Measurements from ENCODE around the gene SLK. TPM values are rescaled to one million over a fixed set of nuclear protein-coding genes. Genes with fewer than 3 reads are reported as not detected.

SLK gene
- total RNA-seq, 2 experiments from 2014 or later = 32.7 to 36.3 TPM

DNA sequence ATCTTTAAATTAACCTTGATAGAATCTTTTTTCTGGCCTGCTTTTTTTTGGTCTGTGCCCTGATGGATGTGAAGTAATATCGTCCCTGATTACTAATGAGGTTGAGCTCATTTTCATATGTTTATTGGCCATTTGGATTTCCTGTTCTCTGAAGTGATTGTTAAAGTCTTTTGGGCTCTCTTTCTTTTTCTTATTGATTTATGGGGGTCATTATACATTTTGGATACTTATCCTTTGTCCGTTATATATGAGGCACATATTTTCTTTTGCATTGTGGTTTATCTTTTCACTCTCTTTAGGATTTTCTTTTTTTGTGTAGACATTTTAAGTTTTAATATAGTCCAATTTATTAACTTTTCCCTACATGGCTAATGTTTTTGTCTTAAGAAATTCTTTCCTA is 12.6 kb downstream of the SLK start:
- ChIA-PET CTCF (no interaction called here), POLR2A (interaction anchor here (1.4 kb wide), 1 partner anchor 12 kb away, joined by 3 read pairs; no protein-coding TSS in a partner anchor)
- no peak overlapping the region for H3K27ac Mint-ChIP-seq

DNA sequence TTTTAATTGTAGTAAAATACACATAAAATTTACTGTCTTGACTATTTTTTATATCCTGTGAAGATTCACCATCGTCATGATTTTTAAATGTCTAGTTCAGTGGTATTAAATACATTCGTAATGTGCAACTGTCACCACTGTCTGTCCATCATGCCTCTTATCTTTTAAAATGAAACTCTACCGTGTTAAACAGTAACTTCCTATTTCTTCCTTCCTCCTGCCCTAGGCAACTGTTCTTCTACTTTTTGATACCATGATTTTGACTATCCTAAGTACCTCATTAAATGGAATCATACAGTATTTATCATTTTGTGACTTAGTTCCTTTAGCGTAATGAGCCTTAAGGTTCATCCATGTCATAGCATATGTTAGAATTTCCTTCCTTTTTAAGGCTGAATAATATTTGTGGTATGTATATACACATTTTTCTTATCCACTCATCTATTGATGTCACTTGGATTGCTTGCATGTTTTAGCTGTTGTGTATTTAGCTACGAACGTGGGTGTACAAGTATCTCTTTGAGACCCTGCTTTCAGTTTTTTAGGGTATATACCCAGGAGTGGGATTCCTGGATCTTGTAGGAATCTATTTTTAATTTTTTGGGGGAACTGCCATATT is 13.5 kb downstream of the SLK start:
- no peak overlapping the region for H3K27ac Mint-ChIP-seq
- no peaks in the 10 kb centered on the region for H3K9me3 Mint-ChIP-seq
- ChIA-PET CTCF (no interaction called here), POLR2A (interaction anchor here (1.0 kb wide), 1 partner anchor 11 kb away, joined by 4 read pairs; no protein-coding TSS in a partner anchor)
- H3K27me3 Mint-ChIP-seq = no peaks in the 10 kb centered on the region
- peaks cover 14% of the 10 kb centered on the region for H3K36me3 Mint-ChIP-seq (ENCODE audit: low read depth)
- H3K4me1 Mint-ChIP-seq = peaks cover 52% of the 10 kb centered on the region
- H3K4me3 Mint-ChIP-seq = no peak overlapping the region
- no peak for DNase-seq

More for the DNA sequence above, 12.6 kb downstream of the SLK start:
- no peaks in the 10 kb centered on the region for H3K9me3 Mint-ChIP-seq
- H3K4me1 Mint-ChIP-seq = peaks cover 51% of the 10 kb centered on the region
- no peak for DNase-seq
- H3K36me3 Mint-ChIP-seq (ENCODE audit: low read depth) = peaks cover 18% of the 10 kb centered on the region
- no peak overlapping the region for H3K4me3 Mint-ChIP-seq
- no peaks in the 10 kb centered on the region for H3K27me3 Mint-ChIP-seq

DNA sequence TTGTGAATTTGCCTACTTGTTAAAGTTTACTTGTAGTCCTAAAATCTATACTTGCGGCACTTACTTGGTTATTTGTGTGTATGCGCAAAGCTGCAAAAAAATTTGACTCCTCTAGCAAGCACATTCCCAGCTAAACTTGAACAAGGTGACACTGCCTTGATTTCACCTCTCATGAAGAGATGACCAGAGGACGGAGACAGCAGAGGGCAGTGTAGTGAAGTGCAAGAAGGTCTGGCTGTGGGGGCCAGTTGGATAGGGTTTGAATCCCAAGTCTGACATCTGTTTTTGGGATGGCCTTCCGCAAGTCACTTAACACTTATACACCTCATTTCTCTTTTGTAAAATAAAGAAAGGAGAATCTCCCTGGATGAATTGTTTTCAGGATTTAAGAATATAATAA is 15.7 kb downstream of the SLK start:
- Mint-ChIP-seq H3K36me3 (ENCODE audit: low read depth) (peaks cover 13% of the 10 kb centered on the region), H3K4me3 (peak overlapping the region; percentile 12), H3K4me1 (peaks cover 54% of the 10 kb centered on the region), H3K9me3 (no peaks in the 10 kb centered on the region), H3K27ac (peak overlapping the region; percentile 74), H3K27me3 (no peaks in the 10 kb centered on the region)
- ChIA-PET CTCF (interaction anchor here (0.8 to 1.8 kb wide), 6 partner anchors 9 to 141 kb away, joined by 3 to 6 read pairs (median 4); no protein-coding TSS in a partner anchor), POLR2A (interaction anchor here (0.7 to 2.9 kb wide), 9 partner anchors 13 to 140 kb away, joined by 3 to 19 read pairs (median 5); partner anchors contain the start of genes SFR1 and SLK)
- DNase-seq = no peak

DNA sequence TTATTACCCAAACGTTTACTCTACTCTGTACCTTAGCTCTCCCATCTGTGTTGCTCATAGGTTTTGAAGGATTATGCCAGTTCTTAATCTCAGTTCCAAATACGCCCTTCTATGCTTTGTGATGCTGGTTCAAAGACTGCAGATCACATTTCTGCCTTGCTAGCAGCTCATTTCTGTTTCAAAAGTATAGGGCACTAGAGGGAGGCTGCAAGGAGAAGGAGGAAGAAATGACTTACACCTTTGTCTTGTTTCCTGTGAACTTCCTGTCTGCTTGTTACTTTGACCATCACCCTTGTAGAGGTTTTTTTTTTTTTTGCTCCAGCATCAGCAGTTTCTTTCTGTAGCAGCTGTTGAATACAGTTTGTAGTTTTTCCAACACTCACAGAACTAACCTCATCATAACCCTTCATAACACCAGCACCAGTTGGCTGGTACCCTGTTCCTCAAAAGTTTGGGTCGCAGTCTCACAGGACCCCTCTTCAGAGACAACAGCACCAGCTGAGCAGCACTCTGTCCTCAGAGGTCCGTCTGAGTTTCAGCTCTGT is 16.5 kb downstream of the SLK start:
- H3K36me3 Mint-ChIP-seq (ENCODE audit: low read depth) = peaks cover 13% of the 10 kb centered on the region
- ChIA-PET CTCF (interaction anchor here (0.6 to 1.8 kb wide), 10 partner anchors 8 to 140 kb away, joined by 3 to 6 read pairs (median 4); partner anchors contain the start of gene SFR1), POLR2A (interaction anchor here (0.7 to 2.9 kb wide), 14 partner anchors 12 to 291 kb away, joined by 3 to 19 read pairs (median 4); partner anchors contain the start of genes SFR1 and SLK)

DNA sequence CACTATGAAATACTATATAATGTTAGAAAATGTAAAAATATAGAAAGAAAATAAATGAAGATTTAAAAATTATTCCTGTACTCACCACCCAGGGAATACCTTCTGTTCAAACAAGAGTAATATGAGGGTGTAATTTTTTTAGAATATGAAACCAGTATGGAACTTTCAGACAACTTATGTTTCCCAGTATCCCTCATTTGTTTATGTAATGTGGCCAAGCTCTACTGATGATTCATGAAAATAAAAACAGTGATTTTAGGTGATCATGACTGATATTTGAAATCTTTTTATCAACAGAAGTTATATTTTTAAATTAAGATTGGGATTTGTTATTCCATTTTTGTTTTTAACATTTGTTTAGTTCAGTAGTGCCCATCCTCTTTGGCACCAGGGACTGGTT is 18.8 kb downstream of the SLK start:
- H3K4me1 Mint-ChIP-seq = peaks cover 55% of the 10 kb centered on the region
- ChIA-PET POLR2A (no interaction called here), CTCF (interaction anchor here (1.2 to 1.5 kb wide), 3 partner anchors 20 to 100 kb away, joined by 3 to 4 read pairs (median 4); no protein-coding TSS in a partner anchor)
- DNase-seq = no peak
- no peak overlapping the region for H3K4me3 Mint-ChIP-seq
- H3K9me3 Mint-ChIP-seq = no peaks in the 10 kb centered on the region
- H3K27ac Mint-ChIP-seq = no peak overlapping the region
- H3K36me3 Mint-ChIP-seq (ENCODE audit: low read depth) = peaks cover 13% of the 10 kb centered on the region
- H3K27me3 Mint-ChIP-seq = no peaks in the 10 kb centered on the region

More for the DNA sequence above, 16.5 kb downstream of the SLK start:
- H3K27ac Mint-ChIP-seq = peak overlapping the region; percentile 74
- no peaks in the 10 kb centered on the region for H3K9me3 Mint-ChIP-seq
- H3K4me1 Mint-ChIP-seq = peaks cover 54% of the 10 kb centered on the region
- peak overlapping the region; percentile 51 for H3K4me3 Mint-ChIP-seq
- H3K27me3 Mint-ChIP-seq = no peaks in the 10 kb centered on the region
- DNase-seq = peak; percentile 22

DNA sequence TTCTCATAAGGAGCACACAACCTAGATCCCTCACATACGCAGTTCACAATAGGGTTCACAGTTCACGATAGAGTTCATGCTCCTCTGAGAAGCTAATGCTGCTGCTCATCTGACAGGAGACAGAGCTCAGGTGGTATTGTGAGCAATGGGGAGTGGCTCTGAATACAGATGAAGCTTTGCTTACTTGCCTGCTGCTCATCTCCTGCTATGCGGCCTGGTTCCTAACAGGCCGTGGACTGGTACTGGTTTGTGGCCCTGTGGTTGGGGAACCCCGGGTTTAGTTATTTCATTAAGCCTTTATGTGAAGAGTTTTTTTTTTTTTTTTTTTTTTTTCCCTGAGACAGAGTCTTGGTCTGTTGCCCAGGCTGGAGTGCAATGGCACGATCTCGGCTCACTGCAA is 19.4 kb downstream of the SLK start:
- no peaks in the 10 kb centered on the region for H3K27me3 Mint-ChIP-seq
- ChIA-PET CTCF (interaction anchor here (1.2 to 1.5 kb wide), 3 partner anchors 20 to 100 kb away, joined by 3 to 4 read pairs (median 4); no protein-coding TSS in a partner anchor), POLR2A (no interaction called here)

DNA sequence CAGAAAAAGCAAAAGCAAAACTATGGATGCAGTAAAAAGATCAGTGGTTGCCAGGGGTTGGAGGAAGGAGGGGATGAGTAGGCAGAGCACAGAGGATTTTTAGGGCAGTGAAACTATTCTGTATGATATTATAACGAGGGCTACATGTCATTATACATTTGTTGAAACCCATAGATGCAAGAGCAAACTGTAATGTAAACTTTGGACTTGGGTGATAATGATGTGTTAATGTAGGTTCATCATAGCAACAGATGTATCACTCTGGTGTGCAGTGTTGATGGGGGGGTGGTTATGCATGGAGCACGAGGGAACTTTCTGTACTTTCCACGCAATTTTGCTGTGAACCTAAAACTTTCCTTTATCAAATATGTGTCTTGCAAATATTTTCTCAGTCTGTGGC is 23.2 kb downstream of the SLK start:
- DNase-seq = no peak
- H3K27ac Mint-ChIP-seq = no peak overlapping the region
- H3K4me1 Mint-ChIP-seq = peaks cover 26% of the 10 kb centered on the region
- H3K9me3 Mint-ChIP-seq = no peaks in the 10 kb centered on the region
- H3K36me3 Mint-ChIP-seq (ENCODE audit: low read depth) = peaks cover 19% of the 10 kb centered on the region
- POLR2A ChIA-PET = no interaction called here
- no peak overlapping the region for H3K4me3 Mint-ChIP-seq
- CTCF ChIA-PET = interaction anchor here (1.4 kb wide), 1 partner anchor 102 kb away, joined by 4 read pairs; no protein-coding TSS in a partner anchor
- H3K27me3 Mint-ChIP-seq = no peaks in the 10 kb centered on the region

More for the DNA sequence above, 19.4 kb downstream of the SLK start:
- H3K4me1 Mint-ChIP-seq = peaks cover 51% of the 10 kb centered on the region
- H3K9me3 Mint-ChIP-seq = no peaks in the 10 kb centered on the region
- no peak overlapping the region for H3K4me3 Mint-ChIP-seq
- no peak overlapping the region for H3K27ac Mint-ChIP-seq
- H3K36me3 Mint-ChIP-seq (ENCODE audit: low read depth) = peaks cover 12% of the 10 kb centered on the region
- DNase-seq = no peak

DNA sequence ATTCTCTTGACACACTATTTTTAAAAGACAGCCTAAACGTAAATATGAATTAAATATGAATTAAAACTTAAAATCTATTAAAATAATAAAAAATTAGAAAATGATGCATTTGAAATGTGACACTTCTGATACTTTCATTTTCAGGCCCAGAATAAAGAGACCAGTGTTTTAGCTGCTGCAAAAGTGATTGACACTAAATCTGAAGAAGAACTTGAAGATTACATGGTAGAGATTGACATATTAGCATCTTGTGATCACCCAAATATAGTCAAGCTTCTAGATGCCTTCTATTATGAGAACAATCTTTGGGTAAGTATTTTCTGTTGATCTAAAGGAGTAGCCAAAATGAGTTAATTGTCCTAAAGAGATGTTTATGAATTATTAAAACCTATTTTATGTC is 23.6 kb downstream of the SLK start:
- H3K27me3 Mint-ChIP-seq = no peaks in the 10 kb centered on the region
- peaks cover 25% of the 10 kb centered on the region for H3K4me1 Mint-ChIP-seq
- H3K36me3 Mint-ChIP-seq (ENCODE audit: low read depth) = peaks cover 19% of the 10 kb centered on the region
- H3K27ac Mint-ChIP-seq = no peak overlapping the region
- ChIA-PET POLR2A (no interaction called here), CTCF (interaction anchor here (1.4 kb wide), 1 partner anchor 103 kb away, joined by 4 read pairs; no protein-coding TSS in a partner anchor)
- no peak overlapping the region for H3K4me3 Mint-ChIP-seq
- H3K9me3 Mint-ChIP-seq = no peaks in the 10 kb centered on the region
- DNase-seq = no peak

DNA sequence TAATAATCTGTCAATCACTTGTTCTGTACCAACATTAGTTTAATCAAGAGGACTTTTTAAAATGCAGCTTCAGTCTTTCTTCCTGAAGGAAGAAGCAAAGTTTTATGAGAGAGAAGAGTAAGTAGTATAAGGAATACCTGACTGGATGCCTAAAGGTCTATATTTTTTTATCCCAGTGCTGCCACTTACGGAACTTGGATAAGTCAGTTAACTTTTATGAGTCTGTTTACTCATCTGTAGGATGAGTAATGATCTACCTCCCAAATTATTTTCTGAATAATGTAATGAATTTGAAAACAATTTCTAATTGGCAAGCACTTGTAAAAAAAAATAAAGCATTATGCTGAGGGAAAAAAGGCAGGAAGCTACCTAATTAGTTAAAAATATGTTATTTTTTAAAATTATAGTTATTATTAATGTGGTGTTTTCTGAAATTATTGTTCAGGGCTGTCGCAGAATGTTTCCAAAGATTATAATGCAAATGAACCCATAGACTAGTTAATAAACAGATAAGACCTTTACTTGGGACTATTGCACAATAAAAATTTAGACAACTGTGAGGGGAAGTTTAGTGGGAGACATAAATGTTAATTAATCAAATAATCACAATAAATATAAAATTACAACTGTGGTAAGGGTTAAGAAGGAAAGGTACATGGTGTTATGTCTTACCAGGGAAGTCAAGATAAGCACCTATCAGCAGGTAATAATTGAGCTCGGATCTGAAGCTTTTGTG is 24.6 kb downstream of the SLK start:
- CTCF ChIA-PET = interaction anchor here (0.9 kb wide), 1 partner anchor 8 kb away, joined by 3 read pairs; no protein-coding TSS in a partner anchor
- POLR2A ChIA-PET = no interaction called here
- no peak for DNase-seq
- no peak overlapping the region for H3K27ac Mint-ChIP-seq
- no peaks in the 10 kb centered on the region for H3K27me3 Mint-ChIP-seq
- H3K4me3 Mint-ChIP-seq = no peak overlapping the region
- H3K4me1 Mint-ChIP-seq = peaks cover 24% of the 10 kb centered on the region
- no peaks in the 10 kb centered on the region for H3K9me3 Mint-ChIP-seq
- peaks cover 24% of the 10 kb centered on the region for H3K36me3 Mint-ChIP-seq (ENCODE audit: low read depth)

DNA sequence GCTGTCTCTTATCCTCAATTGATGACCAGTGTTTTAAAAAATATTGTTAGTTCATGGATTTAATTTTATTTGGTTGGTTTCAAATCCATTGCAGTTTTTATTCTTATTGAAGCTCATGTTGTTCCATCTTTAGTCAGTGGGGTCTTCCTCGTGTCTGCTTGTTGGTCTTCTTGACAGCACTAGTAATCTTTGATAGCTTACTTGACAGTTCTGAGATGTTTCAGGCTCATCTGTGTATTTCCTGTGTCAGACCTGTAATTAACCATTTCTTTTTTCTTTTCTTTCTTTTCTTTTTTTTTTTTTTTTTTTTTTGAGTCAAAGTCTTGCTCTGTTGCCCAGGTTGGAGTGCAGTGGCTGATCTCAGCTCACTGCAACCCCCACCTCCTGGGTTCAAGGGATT is 28.2 kb downstream of the SLK start:
- H3K27me3 Mint-ChIP-seq = no peaks in the 10 kb centered on the region
- H3K36me3 Mint-ChIP-seq (ENCODE audit: low read depth) = peaks cover 47% of the 10 kb centered on the region
- H3K4me3 Mint-ChIP-seq = no peak overlapping the region
- H3K4me1 Mint-ChIP-seq = peaks cover 19% of the 10 kb centered on the region
- H3K27ac Mint-ChIP-seq = no peak overlapping the region
- ChIA-PET POLR2A (no interaction called here), CTCF (interaction anchor here (0.6 kb wide), 1 partner anchor 107 kb away, joined by 4 read pairs; no protein-coding TSS in a partner anchor)
- H3K9me3 Mint-ChIP-seq = no peaks in the 10 kb centered on the region
- no peak for DNase-seq

DNA sequence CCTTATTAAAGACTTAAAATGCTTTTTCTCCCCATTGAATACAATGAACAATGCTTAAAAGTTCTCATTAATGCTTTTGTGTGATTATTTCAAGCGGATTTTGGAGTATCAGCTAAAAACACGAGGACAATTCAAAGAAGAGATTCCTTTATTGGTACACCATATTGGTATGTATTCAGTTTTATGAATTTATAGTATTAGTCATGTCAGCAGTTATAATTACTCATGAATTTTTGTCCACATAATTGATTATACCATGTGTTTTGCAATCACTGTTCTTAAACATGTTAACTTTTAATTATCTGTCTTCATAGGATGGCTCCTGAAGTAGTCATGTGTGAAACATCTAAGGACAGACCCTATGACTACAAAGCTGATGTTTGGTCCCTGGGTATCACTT is 31.9 kb downstream of the SLK start:
- Mint-ChIP-seq H3K27me3 (no peaks in the 10 kb centered on the region), H3K9me3 (no peaks in the 10 kb centered on the region), H3K27ac (no peak overlapping the region), H3K4me3 (no peak overlapping the region), H3K4me1 (peaks cover 31% of the 10 kb centered on the region), H3K36me3 (ENCODE audit: low read depth) (peaks cover 63% of the 10 kb centered on the region)
- DNase-seq = no peak
- POLR2A ChIA-PET = no interaction called here
- CTCF ChIA-PET = interaction anchor here (1.2 kb wide), 1 partner anchor 10 kb away, joined by 4 read pairs; no protein-coding TSS in a partner anchor

DNA sequence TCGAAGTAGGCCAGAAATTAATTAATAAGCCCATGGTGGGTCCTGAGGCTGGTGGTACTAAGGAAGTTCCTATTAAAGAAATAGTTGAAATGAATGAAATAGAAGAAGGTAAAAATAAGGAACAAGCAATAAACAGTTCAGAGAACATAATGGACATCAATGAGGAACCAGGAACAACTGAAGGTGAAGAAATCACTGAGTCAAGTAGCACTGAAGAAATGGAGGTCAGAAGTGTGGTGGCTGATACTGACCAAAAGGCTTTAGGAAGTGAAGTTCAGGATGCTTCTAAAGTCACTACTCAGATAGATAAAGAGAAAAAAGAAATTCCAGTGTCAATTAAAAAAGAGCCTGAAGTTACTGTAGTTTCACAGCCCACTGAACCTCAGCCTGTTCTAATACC is 36.0 kb downstream of the SLK start:
- CTCF ChIA-PET = no interaction called here

More for the DNA sequence above, 36.0 kb downstream of the SLK start:
- H3K4me1 Mint-ChIP-seq = peaks cover 31% of the 10 kb centered on the region
- H3K27ac Mint-ChIP-seq = no peak overlapping the region
- H3K4me3 Mint-ChIP-seq = no peak overlapping the region
- POLR2A ChIA-PET = no interaction called here
- no peaks in the 10 kb centered on the region for H3K9me3 Mint-ChIP-seq
- DNase-seq = no peak
- H3K36me3 Mint-ChIP-seq (ENCODE audit: low read depth) = peaks cover 56% of the 10 kb centered on the region
- H3K27me3 Mint-ChIP-seq = no peaks in the 10 kb centered on the region

Measured in activated CD4-positive, alpha-beta memory T cell treated with anti-CD3 and anti-CD28 coated beads, Interleukin-2, amount 10 ng/mL, durations not matched to agents 7 days and 5 days (primary cell).